Uterus (tissue), 2 donors: ENCODE results near the gene SASH1.

ENCODE experiments used
- POLR2A ChIP-seq, 2 donors: fragments of 450-650 bp; IDR thresholded peaks; one replicate each; pipeline ENCODE4 v1.6.1; 2016; ENCODE audit warnings: antibody characterized with exemption in 2 of 2, mild to moderate bottlenecking in 1 of 2, moderate library complexity in 1 of 2
- TF ChIP-seq, protein P1 (sequence below), 4 experiments: fragments of 200-600 bp in 2 of 4; fragments of 450-650 bp in 2 of 4; sonication (generic) in 2 of 4; IDR thresholded peaks; one replicate each; pipeline ENCODE4 v1.5.1; 2016 to 2019; ENCODE audit warnings: antibody characterized with exemption in 4 of 4, mild to moderate bottlenecking in 2 of 4, moderate library complexity in 1 of 4

DNA sequence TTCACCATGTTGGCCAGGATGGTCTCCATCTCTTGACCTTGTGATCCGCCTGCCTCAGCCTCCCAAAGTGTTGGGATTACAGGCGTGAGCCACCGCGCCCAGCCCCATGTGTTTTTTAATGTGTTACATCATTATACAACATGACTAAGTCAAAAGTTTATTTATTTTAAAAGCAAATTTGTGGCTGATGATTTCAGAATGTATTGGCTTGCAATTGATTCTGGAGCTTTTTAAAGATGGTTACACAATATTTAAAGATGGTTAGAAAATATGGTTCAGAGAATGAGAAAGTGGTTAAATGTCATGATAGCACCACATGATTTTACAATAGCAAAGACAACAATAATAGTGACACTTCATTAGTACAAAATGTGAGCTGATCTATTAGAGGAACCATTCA, 80.5 kb downstream of the SASH1 start:
- no peak for TF ChIP-seq POLR2A (IDR thresholded peaks at IDR 0.05)
- TF ChIP-seq, protein P1, sequence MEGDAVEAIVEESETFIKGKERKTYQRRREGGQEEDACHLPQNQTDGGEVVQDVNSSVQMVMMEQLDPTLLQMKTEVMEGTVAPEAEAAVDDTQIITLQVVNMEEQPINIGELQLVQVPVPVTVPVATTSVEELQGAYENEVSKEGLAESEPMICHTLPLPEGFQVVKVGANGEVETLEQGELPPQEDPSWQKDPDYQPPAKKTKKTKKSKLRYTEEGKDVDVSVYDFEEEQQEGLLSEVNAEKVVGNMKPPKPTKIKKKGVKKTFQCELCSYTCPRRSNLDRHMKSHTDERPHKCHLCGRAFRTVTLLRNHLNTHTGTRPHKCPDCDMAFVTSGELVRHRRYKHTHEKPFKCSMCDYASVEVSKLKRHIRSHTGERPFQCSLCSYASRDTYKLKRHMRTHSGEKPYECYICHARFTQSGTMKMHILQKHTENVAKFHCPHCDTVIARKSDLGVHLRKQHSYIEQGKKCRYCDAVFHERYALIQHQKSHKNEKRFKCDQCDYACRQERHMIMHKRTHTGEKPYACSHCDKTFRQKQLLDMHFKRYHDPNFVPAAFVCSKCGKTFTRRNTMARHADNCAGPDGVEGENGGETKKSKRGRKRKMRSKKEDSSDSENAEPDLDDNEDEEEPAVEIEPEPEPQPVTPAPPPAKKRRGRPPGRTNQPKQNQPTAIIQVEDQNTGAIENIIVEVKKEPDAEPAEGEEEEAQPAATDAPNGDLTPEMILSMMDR (IDR thresholded peaks at IDR 0.05), result no peak
